ENCODE measurements around the gene POTEM.
"Not testable (repeated sequence)": the region's sequence is repeated elsewhere in the genome, so short reads cannot be mapped to it uniquely, and the experiment has no call there.

Gene POTEM

GRCh38 chr14:18967134-18967533 is at the start of gene POTEM:
Gene POTEM, plus strand, starts transcription at chr14:18967434. Its CDS starts 52 bp downstream, at chr14:18967486.
- in situ Hi-C loops (cut with HindIII; ENCODE audit: low sequenced_read_pairs): not testable (repeated sequence)

GRCh38 chr14:18918345-18918744 is 48.9 kb upstream of the POTEM start:
- in situ Hi-C loops (cut with HindIII; ENCODE audit: low sequenced_read_pairs): not testable (repeated sequence)

GRCh38 chr14:18920052-18920451 is 47.2 kb upstream of the POTEM start:
- in situ Hi-C loops (cut with HindIII; ENCODE audit: low sequenced_read_pairs): not testable (repeated sequence)

GRCh38 chr14:18921055-18921701 is 46.1 kb upstream of the POTEM start:
- in situ Hi-C loops (cut with HindIII; ENCODE audit: low sequenced_read_pairs): not testable (repeated sequence)

GRCh38 chr14:18936848-18937247 is 30.4 kb upstream of the POTEM start:
- in situ Hi-C loops (cut with HindIII; ENCODE audit: low sequenced_read_pairs): not testable (repeated sequence)

GRCh38 chr14:18938733-18939132 is 28.5 kb upstream of the POTEM start:
- in situ Hi-C loops (cut with HindIII; ENCODE audit: low sequenced_read_pairs): not testable (repeated sequence)

GRCh38 chr14:18949939-18950338 is 17.3 kb upstream of the POTEM start:
- in situ Hi-C loops (cut with HindIII; ENCODE audit: low sequenced_read_pairs): not testable (repeated sequence)

GRCh38 chr14:18953085-18953484 is 14.1 kb upstream of the POTEM start:
- in situ Hi-C loops (cut with HindIII; ENCODE audit: low sequenced_read_pairs): not testable (repeated sequence)

GRCh38 chr14:18955816-18956215 is 11.4 kb upstream of the POTEM start:
- in situ Hi-C loops (cut with HindIII; ENCODE audit: low sequenced_read_pairs): not testable (repeated sequence)

- in situ Hi-C loops (cut with HindIII; ENCODE audit: low sequenced_read_pairs): not testable (repeated sequence)
These were observed 5.7 kb upstream of the POTEM start for GRCh38 chr14:18961576-18961975.

GRCh38 chr14:18962143-18962542 is 5.1 kb upstream of the POTEM start:
- in situ Hi-C loops (cut with HindIII; ENCODE audit: low sequenced_read_pairs): not testable (repeated sequence)

GRCh38 chr14:18963276-18963675 is 4.0 kb upstream of the POTEM start:
- in situ Hi-C loops (cut with HindIII; ENCODE audit: low sequenced_read_pairs): not testable (repeated sequence)

GRCh38 chr14:18964878-18965277 is 2.4 kb upstream of the POTEM start:
- in situ Hi-C loops (cut with HindIII; ENCODE audit: low sequenced_read_pairs): not testable (repeated sequence)

GRCh38 chr14:19002566-19002965 is 35.3 kb downstream of the POTEM start:
- in situ Hi-C loops (cut with HindIII; ENCODE audit: low sequenced_read_pairs): not testable (repeated sequence)

- in situ Hi-C loops (cut with HindIII; ENCODE audit: low sequenced_read_pairs): not testable (repeated sequence)
These were observed 39.3 kb downstream of the POTEM start for GRCh38 chr14:19006490-19006889.

GRCh38 chr14:19007678-19008077 is 40.4 kb downstream of the POTEM start:
- in situ Hi-C loops (cut with HindIII; ENCODE audit: low sequenced_read_pairs): not testable (repeated sequence)

- in situ Hi-C loops (cut with HindIII; ENCODE audit: low sequenced_read_pairs): not testable (repeated sequence)
These were observed 43.8 kb downstream of the POTEM start for GRCh38 chr14:19011029-19011428.

GRCh38 chr14:19011703-19012102 is 44.5 kb downstream of the POTEM start:
- in situ Hi-C loops (cut with HindIII; ENCODE audit: low sequenced_read_pairs): not testable (repeated sequence)

GRCh38 chr14:19015185-19015584 is 48.0 kb downstream of the POTEM start:
- in situ Hi-C loops (cut with HindIII; ENCODE audit: low sequenced_read_pairs): not testable (repeated sequence)

GRCh38 chr14:19025080-19025589 is 57.9 kb downstream of the POTEM start:
- in situ Hi-C loops (cut with HindIII; ENCODE audit: low sequenced_read_pairs): not testable (repeated sequence)

- in situ Hi-C loops (cut with HindIII; ENCODE audit: low sequenced_read_pairs): not testable (repeated sequence)
These were observed 59.6 kb downstream of the POTEM start for GRCh38 chr14:19026649-19027351.

- in situ Hi-C loops (cut with HindIII; ENCODE audit: low sequenced_read_pairs): not testable (repeated sequence)
These were observed 60.7 kb downstream of the POTEM start for GRCh38 chr14:19027895-19028294.

Data from endothelial cell of hepatic sinusoid (primary cell).